Measurements from ENCODE around the gene HLA-DOA.
A peak's percentile ranks its signal among the peaks of the same experiment; 100 is the strongest.

HLA-DOA gene

DNA sequence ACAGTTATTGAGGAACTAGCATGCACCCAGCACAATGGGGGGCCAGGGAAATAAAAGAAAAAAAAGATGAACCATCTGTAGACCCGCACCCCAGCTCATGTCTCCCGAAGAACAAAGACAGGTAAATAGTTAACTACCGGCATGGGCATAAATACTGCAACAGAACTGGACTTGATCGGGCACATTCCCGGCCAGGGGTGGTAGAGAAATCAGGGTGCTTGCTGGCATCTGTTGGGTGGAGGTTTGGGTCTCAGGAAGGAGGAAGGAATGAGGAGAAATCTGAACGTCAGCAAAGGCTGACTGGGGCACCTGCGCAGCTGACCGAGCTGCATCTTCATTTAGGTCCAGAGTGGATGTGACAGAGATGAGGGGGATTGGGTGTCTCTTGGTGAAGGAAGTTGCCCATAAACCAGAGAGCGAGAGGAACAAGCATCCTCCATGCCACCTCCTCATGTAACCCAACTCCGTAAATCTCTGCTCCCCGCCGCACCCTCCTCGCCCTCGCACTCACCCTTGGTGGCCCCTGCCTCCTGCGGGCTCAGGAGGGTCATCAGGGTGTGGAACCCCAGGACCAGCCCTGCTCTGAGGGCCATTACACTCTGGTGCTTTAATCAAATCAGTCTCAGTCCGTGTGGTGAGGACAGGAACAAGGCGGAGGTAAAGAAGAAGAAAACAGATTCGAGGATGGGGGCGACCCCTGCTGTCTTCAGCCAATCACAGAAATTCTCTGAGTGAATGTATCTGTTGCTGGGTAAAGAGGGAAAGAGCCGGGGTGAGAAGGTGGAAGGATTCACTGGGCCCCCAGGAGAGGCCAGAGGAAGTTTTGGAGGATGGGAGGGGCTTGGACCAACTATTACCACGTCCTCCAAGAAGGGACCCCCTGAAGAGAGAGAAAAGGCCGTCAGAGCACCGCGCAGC lies at the start of gene HLA-DOA:
Gene HLA-DOA, minus strand, starts transcription at position 648 of the 918 bp plus-strand sequence.
- DNase-seq = peak; percentile 45

DNA sequence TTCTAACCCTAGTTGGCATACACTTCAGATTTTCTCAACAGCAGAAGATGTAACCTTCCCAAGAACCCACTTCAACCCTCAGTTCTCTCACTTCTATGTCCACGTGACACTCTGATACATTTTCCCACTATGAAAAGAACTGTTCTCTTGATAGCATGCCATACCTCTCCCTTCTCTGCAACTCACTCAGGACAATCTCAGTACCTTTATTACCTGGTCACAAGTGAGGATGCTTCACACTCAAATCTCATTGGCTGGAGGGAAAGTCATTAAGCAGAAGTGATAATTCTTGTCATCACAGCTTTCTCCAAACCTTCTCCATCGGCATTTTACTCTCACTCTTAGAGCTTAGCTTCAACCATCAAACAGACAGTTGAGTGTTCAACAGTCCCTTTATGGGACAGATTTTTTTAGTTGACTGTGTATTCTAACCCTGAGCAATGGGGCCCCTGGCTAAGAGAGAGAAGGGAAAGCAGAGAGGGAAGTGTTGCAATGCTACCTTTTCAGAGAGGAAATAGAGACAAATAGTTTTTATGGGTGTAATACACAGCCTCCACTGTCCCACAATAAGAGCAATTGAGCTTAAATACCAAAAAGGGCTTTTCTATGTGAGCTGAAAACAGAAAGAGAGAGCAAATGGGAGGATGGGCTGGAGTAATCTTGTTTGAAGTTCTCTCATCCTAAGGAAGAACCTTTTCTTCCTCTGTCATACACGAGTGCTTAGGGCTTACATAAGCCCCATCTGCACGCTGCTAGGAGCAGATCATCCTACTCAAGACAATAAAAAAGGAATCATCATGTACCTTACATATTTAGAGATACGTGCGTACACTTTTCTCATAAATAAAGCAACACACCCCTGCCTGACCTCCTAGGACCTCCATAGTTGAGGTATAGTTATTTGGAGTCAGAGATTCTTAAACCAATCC lies 48.1 kb upstream of the HLA-DOA start:
- no peak for DNase-seq

DNA sequence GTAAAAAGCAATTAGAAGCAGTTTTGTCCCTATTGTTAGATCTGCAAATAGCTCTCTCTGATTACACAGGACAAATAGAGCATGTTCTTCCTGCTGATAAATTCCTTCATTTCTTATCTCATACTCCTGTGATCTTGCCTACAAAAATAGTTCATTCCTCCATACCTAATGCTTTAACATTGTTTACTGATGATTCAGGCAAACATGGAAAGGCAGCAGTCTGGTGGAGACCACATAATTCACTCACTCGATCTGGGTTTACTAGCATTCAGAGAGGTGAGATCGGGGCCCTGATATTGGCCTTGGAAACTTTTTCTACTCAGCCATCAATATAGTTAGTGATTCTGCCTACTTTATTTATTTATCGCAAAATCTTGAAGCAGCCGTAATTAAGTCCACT lies 43.8 kb upstream of the HLA-DOA start:
- DNase-seq = no peak

DNA sequence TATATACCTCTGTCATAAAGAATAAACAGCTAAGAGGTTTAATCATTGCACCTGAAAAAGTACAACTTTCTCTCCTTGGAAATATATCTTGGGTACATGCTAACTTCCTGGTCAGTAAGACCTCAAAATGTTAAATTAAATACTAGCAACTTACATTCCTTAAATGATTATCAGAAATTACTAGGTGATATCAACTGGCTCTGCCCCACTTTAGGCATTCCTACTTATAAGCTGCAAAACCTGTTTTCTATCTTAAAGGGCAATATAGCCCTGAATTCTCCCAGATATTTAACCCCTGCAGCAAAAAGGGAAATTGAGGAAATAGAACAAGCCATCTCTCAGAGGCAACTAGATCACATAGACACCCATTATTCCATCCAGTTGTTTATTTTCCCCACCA lies 43.2 kb upstream of the HLA-DOA start:
- DNase-seq = no peak

DNA sequence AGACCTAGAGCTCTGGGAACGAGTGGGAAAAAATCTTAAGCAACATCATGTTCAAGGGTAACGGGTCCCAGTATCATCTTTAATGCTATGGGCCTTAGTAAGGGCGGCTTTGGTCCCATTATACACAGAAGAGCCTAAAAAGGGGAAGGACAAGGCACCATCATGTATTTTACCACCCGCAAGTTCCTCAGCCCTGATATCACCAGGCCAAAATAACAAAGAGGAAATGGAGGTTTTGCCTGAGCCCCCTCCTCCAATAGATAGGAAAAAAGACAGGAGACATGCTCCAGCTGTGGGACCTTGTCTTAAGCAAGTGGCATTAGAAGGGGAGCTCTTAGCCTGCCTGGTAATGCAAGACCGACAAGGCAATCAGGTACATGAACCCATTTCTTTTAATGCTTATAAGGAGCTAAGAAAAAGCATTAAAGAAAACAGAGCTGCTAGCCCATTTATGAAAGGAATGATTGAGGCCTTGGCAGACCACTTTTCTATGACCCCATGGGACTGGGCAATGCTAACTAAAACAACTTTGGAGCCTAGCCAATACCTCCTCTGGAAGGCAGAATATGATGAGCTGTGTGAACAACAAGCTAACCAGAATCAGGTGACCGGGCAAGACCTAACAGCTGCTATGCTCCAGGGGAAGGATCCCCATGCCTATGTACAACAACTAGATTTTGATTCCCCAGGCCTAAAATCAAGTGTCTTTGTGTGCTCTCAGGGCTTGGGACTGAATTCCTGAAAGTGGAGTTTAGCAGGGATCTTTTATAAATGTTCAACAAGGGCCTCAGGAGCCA lies 40.8 kb upstream of the HLA-DOA start:
- no peak for DNase-seq

DNA sequence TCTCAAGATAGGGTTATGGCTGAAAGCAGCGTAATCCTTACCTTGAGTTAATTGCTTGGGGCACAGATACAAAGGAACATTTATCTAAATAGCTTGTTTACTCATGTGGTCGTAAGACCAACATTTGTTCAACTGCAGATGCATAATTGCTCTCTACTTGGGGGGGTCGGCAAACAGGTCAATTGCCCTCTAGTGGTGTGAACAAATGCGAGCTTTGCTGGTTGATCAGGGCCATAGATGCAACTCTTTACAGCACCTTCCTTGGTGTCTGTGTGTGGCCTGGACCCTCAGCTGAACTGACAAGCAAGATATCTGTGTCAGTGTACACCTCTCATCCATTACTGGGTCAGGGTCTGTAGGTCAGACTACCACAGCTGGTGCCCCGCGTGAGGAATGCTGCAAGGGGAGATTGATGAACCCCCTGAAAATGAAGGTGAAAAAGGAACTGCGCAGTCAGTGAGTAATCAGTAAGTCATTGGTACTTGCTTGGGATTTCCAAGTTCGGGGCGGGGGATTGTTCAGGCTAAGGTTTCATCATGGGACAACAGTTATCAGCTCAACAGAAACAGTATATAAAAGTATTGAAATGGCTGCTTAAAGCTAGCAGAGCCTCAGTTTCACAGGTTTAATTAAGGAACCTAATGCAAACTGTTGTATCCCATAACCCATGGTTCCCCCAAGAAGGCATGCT lies 40.1 kb upstream of the HLA-DOA start:
- DNase-seq = no peak

DNA sequence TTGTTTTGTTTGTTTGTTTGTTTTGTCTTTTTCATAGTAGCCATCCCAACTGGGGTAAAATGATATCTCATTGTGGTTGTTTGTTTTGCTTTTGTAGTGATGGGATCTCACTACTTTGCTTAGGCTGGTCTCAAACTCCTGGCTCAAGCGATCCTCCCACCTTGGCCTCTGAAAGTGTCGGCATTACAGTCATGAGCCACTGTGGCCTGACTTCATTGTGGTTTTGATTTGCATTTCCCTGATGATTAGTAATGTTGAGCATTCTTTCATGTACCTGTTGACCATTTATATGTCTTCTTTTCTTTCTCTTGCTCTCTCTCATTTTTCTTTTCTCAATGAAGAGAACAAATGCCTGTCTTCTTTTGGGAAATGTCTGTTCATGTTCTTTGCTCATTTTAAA lies 30.8 kb upstream of the HLA-DOA start:
- DNase-seq = no peak

DNA sequence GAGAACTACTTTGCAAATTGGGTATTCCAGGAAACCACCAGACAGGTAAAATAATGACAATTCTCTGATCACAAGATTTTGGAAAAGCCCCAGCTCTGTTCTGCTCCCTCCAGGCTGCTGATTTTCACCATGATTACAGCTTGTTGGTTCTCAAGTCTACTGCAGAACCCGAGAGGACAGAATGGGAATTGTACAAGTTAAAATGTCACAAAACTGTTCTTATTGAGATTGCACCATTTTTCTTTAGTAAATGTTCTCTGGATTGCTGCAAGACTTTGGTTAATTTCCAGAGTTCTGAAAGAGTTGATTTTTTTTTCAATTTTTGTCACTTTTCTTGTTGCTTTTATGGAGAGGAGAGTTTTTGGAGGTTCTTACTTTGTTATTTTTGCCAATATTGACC lies 27.1 kb upstream of the HLA-DOA start:
- no peak for DNase-seq

DNA sequence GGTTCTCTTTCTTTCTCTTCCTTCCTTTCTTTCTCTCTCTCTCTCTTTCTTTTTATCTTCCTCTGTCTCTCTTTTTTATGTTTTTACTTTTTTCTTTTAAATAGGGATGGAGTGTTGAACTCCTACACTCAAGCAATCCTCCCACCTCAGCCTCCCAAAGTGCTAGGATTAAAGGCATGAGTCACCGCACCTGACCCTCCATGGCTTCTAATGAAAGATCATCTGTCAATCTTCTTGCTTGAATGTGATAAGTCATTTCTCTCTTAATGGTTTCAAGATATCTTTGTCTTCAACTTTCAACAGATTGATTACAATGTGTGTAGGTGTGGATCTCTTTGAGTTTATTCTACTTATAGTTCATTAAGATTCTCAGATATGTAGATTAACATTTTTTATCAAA lies 25.2 kb upstream of the HLA-DOA start:
- no peak for DNase-seq

DNA sequence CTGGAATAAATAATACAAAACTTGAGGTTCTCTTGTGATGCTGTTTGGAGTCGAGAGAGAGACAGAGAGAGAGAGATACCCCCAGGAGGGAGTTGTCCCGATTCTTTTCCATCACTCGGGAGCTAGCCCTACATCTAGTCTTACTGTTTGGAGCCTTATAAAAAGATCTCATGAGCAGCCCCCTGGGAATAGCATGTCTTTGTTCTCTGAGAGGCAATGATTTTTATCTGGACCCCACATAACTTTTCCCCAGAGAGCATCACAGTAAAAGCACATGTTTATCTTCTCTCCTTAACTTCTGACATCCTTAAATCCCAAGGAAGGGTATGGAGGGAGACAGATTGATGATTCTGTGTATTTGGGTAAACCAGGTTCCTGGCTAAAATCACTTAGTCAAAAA lies 20.9 kb upstream of the HLA-DOA start:
- DNase-seq = no peak

DNA sequence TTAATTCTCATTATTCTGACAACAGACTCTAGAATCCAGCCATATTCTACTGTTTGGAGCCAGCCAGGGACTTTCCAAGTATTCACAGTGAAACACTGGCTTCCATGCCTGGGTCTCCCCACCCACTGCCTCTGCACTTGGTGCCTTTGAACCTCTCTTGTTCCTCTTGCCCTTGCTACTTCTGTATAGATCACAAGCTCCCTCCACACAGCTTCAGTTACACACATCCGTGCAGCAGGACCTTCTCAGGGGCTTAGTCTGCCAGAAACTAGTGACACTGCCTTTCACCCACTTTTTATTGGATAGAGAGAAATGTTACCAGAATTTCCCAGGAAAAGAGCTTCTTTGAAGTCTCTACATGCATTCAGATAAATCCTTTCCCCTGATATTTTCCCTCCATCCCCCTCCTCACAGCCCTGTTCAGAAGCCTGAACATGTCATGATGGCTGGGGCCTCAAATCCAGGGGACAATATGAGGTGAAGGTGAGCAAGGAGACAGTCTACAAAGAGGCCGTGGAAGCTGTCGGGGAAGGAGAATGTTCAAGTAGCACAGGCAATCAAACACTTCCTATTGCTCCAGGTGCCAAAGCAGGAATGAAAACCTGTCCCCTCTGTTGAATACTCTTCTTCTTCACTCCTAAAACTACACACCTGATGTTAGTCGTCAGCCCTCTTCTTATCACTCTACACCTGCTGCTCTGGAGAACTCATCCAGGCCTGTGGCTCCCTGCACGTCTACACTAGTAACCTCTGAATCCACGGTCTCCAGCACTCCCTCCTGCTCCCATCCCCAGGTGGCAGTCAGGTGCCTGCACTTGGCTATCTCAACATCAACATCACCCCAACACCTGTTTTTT lies 20.2 kb upstream of the HLA-DOA start:
- DNase-seq = no peak

DNA sequence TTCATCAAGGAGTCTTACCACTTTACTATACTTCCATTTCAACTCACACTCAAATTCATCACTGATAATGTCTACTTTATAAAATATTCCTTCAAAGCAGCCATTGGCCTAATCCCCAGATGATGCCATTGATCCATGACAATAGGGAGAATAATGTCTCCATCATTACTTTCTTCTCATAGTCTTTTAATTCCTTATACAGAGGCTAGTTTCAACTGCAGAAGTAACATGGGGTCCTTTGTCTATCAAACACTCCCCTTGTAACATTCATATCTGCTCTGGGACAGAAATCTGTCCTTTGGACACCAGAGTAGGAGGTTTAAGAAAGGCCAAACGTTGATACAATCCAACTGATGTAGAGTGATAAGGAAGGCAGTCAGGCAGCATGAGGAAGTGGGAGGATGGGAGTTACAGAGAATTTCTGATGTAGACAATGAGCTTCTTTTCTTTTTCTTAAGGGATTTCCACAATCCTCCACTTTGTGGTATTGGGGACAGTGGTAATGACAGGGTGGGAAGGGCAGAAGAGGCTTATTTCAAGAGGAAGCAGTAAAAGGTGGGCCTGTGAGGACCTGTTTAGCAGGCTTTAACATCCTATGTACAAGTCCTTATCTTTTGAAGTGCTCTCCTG lies 18.9 kb upstream of the HLA-DOA start:
- no peak for DNase-seq

DNA sequence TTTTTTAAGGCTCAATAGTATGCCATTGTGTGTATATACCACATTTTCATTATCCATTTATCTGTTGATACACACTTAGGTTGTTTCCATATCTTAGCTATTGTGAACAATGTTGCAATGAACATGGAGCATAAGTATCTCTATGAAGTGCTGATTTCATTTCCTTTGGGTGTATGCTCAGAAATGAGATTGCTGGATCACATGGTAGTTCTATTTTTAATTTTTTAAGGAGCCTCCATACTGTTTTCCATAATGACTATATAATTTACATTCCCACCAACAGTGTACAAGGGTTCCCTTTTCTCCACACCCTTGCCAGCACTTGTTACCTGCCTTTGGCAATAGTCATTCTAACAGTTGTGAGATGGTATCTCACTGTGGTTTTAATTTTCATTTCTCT lies 15.1 kb upstream of the HLA-DOA start:
- no peak for DNase-seq

DNA sequence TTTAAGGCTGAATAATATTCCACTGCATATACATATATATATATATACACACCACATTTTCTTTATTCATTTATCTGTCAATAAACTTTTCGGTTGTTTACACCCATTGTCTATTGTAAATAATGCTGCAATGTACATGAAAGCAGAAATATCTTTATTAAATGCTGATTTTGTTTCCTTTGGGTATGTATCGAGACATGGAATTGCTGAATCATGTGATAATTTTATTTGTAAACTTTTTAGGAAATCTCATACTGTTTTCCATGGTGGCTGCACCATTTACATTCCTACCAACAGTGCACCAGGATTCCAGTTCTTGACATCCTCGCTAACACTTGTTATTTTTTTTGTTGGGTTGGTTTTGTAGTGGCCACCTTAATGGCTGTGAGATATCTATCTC lies 14.1 kb upstream of the HLA-DOA start:
- no peak for DNase-seq

DNA sequence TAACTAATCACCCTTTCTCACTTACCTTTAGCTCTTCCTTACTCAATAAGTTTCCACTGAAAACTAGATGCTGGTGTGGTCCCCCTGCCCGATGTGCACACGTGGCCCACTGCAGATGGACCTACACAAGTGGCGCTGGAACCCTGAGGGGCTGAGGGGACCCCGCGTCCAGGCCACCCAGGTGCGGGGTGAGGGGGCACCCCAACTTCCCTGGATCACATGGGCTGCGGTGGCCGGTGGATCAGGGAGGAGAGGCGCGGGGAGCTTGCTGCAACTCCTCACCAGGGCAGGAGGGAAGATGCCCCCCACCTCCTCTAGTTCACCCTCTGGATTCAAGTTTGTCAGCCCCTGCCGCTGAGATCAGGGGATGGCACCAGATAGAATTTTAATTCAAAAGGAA lies 12.5 kb upstream of the HLA-DOA start:
- no peak for DNase-seq

DNA sequence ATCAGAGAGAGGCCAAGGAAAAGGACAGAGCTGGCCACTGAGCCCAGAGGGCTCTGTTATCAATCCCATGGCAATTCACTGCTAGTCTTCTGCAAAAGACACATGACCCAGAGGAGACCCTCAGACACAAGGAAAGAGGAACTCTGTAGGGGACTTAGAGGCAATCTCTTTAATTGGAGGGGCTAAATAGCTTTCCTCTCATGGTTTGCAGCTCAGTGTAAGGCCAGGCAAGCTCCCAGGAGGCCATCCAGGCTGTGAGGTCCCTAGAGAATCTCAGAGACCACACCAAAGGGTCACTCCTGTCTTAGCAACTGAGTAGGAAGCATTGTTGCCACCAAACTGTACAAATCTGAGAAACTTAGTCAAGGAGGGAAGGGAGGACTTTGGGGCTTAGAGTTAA lies 10.0 kb upstream of the HLA-DOA start:
- no peak for DNase-seq

DNA sequence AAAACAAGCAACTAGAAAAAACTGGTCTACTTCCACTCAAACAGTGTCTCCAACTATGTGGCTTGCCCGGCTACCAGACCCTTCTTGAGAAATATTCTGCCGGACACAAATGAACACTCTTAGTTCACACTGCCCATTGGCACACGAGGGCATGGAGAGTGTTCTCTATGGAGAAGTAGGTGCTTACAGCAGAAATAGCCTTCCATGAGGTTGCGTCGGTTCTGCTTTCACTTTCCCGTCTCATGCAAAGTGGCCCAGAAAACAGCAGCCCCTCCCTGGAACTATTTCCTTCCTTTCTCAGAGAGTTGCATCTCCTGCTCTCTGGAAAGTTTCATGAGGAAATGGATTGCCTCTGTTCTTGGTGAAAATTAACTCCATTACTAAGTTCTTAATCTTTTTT lies 9.5 kb upstream of the HLA-DOA start:
- DNase-seq = peak; percentile 30

DNA sequence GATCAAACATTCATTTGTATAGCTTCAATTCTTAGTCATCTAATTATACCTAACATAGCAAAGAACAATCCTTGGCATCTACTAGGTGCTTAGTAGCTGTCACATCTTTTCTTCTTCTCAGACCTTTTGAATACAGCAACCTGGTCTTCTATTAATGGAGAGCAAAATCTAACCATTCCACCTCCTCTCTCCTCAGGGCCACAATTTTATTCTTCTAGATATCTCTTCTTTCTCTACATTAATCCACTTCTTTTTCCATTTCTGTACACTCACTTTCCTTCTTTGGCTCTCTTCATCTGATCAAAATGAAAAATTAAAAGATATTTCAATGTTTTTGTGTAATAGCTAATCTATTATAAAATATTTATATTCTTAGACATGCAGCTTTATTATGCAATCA lies 9.0 kb upstream of the HLA-DOA start:
- no peak for DNase-seq

DNA sequence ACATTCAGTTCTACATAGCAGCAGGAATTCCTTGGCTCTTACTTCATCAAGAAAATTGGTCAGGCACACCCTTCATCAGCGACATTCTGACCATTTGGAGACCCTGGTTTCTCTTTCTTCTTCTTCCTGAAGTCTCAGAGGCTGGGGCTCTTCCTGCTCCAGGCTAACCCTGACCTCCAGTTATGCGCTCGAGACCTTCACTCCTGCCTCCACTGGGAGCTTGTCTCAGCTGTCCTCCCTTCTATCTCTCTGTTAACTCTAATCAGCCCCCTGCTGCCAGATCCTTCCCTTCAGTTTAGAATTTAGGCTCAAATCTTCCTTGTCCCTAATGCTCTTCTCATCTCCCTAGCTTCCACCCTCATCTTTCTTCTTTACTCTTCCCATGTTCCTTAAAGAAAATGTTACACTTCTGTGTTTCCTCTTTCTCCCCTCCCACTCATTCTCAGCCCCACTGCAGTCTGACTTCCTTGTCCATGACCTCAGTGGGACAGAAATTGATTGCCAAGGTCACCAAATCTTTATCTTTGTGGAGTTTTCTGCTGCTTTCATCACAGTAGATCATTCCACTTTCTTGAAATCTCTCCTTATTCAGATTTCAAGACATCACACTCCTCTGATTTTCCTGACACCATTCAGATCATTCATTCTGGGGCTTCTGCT lies 8.4 kb upstream of the HLA-DOA start:
- no peak for DNase-seq

DNA sequence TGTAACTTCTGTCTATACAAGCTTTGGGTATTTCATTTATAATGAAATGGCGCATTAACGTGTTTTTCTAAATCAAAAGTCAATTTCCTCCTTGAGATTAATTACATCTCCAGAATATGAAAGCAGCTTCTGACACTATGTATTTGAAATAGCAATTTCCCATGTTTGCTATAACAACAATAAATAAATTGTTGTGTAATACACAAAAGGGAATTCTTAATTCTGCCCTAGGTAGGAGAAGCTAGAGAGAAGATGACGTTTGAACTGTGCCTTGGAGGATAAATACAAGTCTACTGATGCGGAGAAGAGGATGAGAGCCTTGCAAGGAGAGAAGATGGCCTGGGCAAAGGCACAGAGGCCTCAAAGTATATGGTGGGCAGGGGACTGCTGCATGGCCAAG lies 7.6 kb upstream of the HLA-DOA start:
- no peak for DNase-seq
